Kidney tubule cell (primary cell): ENCODE measurements around the gene GOLGA8H.
"Not testable (repeated sequence)": the region's sequence is repeated elsewhere in the genome, so short reads cannot be mapped to it uniquely, and the experiment has no call there.

Source experiments
- DNase-seq: peaks from one replicate; pipeline ENCODE4 v3.0.0-alpha.2; 2018; ENCODE audit warnings: low spot score

GOLGA8H gene, protein sequence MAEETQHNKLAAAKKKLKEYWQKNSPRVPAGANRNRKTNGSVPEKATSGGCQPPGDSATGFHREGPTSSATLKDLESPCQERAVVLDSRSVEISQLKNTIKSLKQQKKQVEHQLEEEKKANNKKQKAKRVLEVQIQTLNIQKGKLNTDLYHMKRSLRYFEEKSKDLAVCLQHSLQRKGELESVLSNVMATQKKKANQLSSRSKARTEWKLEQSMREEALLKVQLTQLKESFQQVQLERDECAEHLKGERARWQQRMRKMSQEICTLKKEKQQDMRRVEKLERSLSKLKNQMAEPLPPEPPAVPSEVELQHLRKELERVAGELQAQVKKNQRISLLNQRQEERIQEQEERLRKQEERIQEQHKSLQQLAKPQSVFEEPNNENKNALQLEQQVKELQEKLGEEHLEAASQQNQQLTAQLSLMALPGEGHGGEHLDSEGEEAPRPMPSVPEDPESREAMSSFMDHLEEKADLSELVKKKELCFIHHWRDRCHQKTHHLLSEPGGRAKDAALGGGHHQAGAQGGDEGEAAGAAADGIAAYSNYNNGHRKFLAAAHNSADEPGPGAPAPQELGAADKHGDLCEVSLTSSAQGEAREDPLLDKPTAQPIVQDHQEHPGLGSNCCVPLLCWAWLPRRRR

DNA sequence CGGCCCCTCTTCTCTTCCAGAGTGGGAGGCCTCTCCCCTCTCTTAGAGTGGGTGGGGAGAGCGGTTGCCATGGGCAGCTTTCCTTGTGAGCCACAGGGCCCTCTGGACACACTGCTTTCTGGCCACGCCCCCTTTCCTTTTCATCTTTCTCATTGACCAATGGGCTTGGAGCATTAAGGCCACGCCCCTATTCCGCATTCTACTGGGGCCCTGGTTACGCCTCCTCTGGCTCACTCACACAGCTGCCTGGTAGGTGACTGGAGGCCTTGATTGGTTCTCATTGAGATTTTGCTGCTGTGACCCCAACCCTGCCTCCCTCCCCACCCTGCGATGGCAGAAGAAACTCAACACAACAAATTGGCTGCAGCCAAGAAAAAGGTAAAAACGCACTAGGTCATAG is at the start of gene GOLGA8H:
Gene GOLGA8H, plus strand, starts transcription at position 233 of the 400 bp plus-strand sequence. Its CDS starts 98 bp downstream, at position 331.
- DNase-seq = not testable (repeated sequence)

DNA sequence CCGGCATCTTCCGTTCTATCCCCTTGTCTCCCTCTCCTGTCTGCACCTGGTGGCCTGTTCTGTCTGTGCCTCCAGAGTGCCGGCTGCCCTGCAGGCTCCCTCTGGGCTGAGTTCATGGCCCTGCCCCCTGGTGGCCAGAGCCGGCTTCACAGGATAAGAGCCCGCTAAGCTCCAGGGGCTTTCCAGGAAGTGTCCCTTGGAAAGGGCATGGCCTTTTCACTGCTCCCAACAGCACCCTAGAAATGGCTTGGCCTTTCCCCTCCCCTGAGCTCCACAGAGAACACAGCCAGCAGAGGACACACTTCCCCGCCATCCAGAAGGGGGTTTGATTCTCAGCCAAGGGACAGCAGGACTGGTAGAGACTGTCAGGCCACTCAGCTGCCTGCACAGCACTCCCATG is 36.9 kb upstream of the GOLGA8H start:
- peak; percentile 0 for DNase-seq

DNA sequence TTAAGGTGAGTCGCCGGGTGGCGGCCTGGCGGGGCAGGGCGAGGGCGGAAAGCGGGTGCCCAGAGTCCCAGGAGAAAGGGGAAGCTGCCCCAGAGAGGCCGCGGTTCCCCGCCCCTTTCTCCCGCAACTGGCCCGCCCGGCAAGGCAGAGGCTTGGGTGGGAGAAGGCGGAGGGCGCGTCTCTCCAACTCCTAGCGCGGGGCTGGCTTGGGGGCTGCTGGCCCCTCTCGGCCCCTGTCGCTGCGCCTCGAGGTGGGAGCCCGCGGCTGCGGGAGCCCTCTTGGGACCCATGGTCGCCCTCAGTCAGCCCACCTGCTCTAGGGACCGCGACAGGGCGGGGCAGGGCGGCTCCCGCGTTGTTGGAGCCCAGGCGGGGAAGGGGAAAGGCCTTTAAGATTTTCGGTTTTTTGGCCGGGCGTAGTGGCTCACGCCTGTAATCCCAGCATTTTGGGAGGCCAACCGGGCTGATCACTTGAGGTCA is 30.8 kb upstream of the GOLGA8H start:
- not testable (repeated sequence) for DNase-seq

DNA sequence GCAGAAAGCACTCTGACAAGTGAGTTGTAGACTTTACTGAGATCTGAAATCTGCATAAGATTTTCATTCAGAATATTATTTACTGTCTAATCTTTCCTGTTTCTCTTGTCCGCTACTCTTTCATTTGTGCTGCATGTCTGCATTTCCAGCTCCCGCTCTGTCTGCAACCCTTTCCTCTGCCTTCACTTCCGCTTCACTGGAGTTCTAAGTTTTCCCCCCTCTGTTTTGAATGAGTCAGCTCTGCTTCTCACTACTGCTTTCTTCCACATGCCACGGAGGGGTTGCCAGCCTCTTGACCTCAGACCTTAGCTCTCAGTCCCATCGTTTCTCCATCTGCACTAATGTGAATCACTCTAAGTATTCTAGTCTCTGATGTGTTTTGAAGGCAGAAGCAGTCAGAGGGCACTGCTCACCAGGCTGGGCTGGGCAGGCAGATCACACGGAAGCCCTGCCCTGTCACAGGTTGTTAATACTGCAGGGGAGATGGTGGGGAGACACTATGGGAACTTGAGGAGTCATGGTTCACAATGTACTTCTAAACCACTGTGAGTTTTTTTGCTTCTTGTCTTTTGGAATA is 24.3 kb upstream of the GOLGA8H start:
- DNase-seq = not testable (repeated sequence)

DNA sequence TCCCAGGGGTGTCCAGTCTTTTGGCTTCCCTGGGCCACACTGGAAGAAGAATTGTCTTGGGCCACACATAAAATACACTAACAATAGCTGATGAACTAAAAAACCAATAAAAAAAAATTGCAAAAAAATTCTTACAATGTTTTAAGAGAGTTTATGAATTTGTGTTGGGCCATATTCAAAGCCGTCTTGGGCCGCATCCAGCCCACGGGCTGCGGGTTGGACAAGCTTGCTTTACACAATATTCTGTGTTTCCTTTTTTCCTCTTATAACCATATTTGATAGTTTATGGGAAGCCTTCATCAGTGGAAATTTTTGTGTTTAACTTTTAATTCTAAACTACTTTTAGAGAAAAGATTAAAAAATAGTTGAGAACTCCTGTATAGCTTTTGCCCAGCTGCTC is 23.1 kb upstream of the GOLGA8H start:
- DNase-seq = not testable (repeated sequence)

DNA sequence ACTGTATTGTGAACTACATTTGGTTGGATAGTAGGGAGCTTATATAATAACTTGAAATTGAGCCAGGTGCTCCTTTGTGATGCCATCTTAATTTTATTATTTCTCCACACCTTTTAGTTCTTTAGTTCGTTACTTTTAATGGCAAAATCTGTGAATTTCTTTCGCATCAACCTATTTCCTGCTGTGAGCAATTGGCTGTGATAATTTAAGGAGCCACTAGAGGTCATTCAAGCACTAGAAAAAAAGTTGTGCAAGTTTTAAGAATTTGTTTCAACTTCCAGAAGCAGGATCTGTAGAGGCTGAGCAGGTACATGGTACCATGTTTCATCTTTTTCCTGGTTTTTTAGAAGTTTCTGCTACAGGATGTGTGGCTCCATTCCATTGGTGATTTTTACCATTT is 4.9 kb upstream of the GOLGA8H start:
- DNase-seq = not testable (repeated sequence)

DNA sequence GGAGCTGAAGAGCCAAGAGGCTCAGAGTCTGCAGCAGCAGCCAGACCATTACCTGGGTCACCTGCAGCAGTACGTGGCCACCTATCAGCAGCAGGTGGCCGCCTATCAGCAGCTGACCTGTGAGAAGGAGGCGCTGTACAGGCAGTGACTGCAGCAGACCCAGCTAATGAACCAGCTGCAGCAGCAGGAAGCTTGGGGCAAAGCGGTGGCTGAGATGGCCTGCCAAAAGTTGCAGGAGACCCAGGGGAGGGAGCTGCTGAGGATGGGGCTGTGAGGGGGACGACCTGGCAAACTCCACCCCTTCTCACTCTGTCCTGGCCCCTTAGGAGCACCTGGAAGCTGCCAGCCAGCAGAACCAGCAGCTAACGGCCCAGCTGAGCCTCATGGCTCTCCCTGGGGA is 8.4 kb downstream of the GOLGA8H start:
- not testable (repeated sequence) for DNase-seq

DNA sequence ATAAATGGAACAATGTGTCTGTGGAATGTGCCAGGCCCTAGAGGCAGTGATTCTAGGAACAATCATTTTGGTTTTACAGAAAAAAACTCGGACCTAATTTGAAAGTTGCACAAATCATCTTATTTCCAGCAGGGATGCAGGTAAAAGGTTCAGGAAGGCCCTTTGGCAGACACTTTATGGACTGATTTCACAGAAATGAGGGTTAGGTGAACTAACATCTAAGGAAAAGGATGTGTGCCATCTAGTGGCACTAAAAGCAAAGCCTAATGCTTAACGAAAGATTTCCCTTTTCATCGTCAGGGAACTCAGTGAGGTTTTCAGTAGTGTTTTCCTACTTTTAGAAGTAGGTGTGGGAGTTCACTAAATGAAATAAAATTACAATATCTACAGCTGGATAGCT is 17.5 kb downstream of the GOLGA8H start:
- peak; percentile 1 for DNase-seq

DNA sequence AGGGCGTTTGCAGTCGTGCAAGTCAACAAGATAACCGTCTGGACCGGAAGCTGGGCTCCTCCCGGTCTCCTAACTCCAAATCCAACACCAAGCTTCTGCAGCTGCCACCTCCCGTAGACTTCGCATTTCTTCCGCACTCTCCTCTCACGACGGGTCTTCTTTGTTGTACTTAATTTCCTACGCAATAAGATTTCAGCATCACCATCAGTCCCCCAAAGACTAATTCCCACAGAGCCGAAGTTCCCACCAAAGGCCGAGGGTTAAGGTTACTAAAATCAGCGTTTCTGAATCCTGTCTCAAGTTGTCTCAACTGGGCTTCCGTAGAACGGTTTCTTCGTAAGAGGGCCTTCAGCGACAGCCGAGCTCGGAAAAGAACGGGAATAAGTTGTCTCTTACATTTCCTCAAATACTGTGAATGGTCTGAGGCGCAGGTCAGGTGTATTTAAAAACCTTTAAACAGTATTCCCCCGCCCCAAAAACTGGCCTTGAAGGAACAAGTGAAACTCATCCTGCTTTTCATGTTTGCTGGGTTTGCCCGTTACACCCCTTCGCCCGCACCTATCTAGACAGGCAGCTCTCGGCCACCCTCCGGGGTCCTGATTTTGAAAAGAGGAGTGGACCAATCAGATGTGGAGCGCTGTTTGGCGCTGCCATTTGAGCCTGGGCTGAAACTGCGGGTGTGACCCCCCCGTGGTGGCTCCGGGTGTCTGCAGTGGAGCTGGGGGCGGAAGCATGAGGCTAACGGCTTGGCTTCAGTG is 21.8 kb downstream of the GOLGA8H start, which contains the start of gene ARHGAP11B:
Gene ARHGAP11B, plus strand, starts transcription at position 693 of the 758 bp plus-strand sequence.
- DNase-seq = peak; percentile 95

DNA sequence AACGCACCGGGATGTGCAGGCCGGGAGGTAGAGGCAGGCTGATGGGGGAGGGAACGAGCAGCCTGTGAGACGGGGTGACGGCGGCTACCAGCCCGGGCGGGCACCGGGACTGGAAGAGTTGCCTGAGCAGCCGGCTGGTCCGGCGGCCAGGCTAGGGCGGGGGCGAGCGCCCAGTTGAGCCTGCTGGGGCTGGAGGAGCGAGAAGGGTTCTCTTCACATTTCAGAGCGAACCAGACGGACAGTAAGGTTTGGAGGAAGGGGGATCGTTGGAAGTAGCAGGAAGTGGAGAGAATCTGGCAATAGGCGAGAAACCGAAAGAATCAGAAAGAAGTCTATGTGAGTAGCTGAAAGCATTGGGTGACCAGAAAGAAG is 22.4 kb downstream of the GOLGA8H start:
- DNase-seq = peak; percentile 7

DNA sequence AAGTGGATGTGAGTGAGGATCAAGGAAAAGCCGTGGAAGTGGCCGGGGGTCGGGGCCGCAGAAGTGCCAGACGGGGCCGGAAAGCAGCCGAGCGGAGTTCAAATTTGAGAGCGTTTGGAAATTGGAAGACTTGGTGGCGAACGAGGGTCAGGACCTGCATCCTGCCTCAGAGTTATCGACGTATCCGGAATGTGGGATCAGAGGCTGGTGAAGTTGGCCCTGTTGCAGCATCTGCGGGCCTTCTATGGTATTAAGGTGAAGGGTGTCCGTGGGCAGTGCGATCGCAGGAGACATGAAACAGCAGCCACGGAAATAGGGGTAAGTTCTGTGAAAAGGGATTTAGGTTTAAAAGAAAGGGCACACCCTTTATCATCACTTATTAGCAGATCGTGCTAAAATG is 22.8 kb downstream of the GOLGA8H start:
- not testable (repeated sequence) for DNase-seq

DNA sequence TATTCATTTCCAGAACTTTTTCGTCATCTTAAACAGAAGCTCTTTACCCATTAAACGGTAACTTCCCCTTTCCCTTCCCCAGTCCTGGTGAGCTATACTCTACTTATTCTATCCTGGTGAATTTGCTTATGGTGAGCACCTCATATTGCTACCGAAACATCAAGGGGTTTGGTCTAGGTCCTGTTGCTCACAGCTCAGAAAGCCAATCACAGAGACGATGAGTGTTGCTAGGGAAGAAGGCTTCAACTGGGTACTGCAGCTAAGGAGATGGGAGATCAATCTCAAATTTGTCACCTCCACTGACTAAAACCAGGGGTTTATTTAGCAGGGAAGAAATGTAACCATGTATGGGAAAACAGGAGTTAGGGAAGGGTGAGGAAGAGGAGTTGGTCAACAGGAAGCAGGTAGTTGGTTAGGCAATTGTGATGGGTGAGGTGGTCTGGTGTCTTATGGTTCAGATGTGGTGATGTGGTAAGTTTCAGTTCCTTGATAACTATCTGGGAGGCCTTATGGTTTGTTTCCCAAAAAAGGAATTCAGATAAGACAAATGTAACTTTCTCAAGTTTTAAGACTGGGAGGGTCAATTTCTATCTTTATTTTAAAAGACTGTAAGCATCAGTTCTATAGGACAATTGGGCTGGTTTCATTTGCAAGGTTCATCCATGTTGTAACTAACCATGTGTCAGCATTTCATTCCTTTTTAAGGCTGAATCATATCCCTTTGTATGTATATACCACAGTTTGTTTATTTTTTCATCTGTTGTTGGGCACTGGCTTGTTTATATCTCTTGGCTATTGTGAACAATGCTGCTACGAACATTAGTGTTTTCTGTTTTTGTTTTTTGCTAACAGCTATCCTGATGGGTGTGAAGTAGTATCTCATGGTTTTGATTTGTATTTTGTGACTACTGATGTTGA is 46.4 kb downstream of the GOLGA8H start:
- no peak for DNase-seq

DNA sequence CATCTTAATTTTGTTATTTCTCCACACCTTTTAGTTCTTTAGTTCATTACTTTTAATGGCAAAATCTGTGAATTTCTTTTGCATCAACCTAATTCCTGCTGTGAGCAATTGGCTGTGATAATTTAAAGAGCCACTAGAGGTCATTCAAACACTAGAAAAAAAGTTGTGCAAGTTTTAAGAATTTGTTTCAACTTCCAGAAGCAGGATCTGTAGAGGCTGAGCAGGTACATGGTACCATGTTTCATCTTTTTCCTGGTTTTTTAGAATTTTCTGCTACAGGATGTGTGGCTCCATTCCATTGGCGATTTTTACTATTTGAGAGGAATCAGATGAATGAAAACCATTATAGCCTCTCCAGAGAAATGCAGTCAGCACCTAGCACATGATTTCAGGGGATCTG is 57.3 kb downstream of the GOLGA8H start:
- DNase-seq = peak; percentile 11
